Activated CD4-positive, alpha-beta T cell treated with anti-CD3 and anti-CD28 coated beads for 36 hours (primary cell): ENCODE measurements around the gene RTF2. TPM values are rescaled to one million over a fixed set of nuclear protein-coding genes. Genes with fewer than 3 reads are reported as not detected.
A peak's percentile ranks its signal among the peaks of the same experiment; 100 is the strongest.

Source experiments
- ATAC-seq: fragments of 200-7000 bp; cut with Tn5 transposase; one replicate; pipeline ENCODE4 v1.10.0; 2021; ENCODE audit warnings: mild to moderate bottlenecking, moderate library complexity
- CTCF ChIA-PET: fragments of 350-600 bp; sonication (Branson Sonifier 250); formaldehyde crosslinking; loops from one replicate; lab custom pipeline; 2021; ENCODE audit warnings: antibody characterized with exemption; lab: Charles Lee
- POLR2A ChIA-PET: fragments of 350-600 bp; sonication (Branson Sonifier 250); formaldehyde crosslinking; loops from one replicate; lab custom pipeline; 2021; ENCODE audit warnings: antibody characterized with exemption, inconsistent platforms; lab: Charles Lee
- DNase-seq: peaks from one replicate; pipeline ENCODE4 v3.0.0-alpha.2; 2020
- H3K27ac Mint-ChIP-seq: one replicate; pipeline ENCODE4 v1.8.0; 2021; ENCODE audit warnings: mixed read lengths
- H3K27me3 Mint-ChIP-seq: one replicate; pipeline ENCODE4 v1.8.0; 2021; ENCODE audit warnings: mixed read lengths
- H3K36me3 Mint-ChIP-seq: one replicate; pipeline ENCODE4 v1.8.0; 2021; ENCODE audit warnings: low read depth, mixed read lengths
- H3K4me1 Mint-ChIP-seq: one replicate; pipeline ENCODE4 v1.8.0; 2021; ENCODE audit warnings: mixed read lengths
- H3K4me3 Mint-ChIP-seq: one replicate; pipeline ENCODE4 v1.8.0; 2021; ENCODE audit warnings: mild to moderate bottlenecking, moderate library complexity, mixed read lengths
- H3K9me3 Mint-ChIP-seq: one replicate; pipeline ENCODE4 v1.8.0; 2021; ENCODE audit warnings: low read depth, mixed read lengths
- intact Hi-C, 2 experiments: fragments of 100-400 bp; cut with DNase I in 1 of 2; cut with micrococcal nuclease in 1 of 2; formaldehyde crosslinking; loops; one replicate each; pipeline versions ENCODE4 v1.14.2 to v1.15.1; 2022 to 2024; cut with DNase I, micrococcal nuclease
- total RNA-seq, 2 experiments: library from RNA; stranded (reverse); gene quantifications; one replicate each; pipeline ENCODE4 v1.2.3, GENCODE V29; 2021

The RTF2 gene
- total RNA-seq, 2 experiments from 2014 or later = 68.5 to 80.8 TPM

GRCh38 chr20:56453352-56453751 lies 15.1 kb upstream of the RTF2 start:
- Mint-ChIP-seq H3K27me3 (no peaks in the 10 kb centered on the region), H3K27ac (no peak overlapping the region), H3K4me1 (peaks cover 24% of the 10 kb centered on the region), H3K9me3 (no peaks in the 10 kb centered on the region), H3K4me3 (no peak overlapping the region), H3K36me3 (peaks cover 17% of the 10 kb centered on the region)
- ChIA-PET CTCF (no interaction called here), POLR2A (no interaction called here)
- DNase-seq = no peak
- no peak for ATAC-seq
- intact Hi-C loops = loop anchor here in 1 of 2 experiments (5.0 kb wide), 1 partner anchor 36 kb away; no protein-coding TSS in a partner anchor

DNA sequence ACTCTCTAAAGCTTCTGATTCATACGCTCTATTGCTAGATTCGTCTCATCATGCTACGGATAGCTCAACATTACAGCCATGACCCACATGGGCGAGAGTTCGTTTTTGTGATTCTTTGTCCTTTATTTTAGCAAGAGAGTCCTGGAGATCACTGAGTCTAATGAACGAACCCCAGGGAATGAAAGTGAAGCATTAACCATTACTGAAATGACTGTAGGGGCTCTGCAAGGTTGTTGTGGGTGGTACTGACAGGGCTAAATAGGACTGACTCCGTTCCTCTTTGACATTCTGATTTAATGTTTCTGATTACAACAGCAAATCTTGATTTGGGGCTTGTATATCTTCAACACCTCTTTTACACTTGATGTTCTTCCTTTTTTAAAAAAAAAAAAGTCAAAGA lies 13.7 kb upstream of the RTF2 start:
- Mint-ChIP-seq H3K4me1 (peaks cover 24% of the 10 kb centered on the region), H3K27me3 (no peaks in the 10 kb centered on the region), H3K4me3 (no peak overlapping the region), H3K36me3 (peaks cover 19% of the 10 kb centered on the region), H3K27ac (peak overlapping the region; percentile 82), H3K9me3 (no peaks in the 10 kb centered on the region)
- intact Hi-C loops = loop anchor here (1.0 to 5.0 kb wide), 3 partner anchors 14 to 37 kb away; partner anchors contain the start of gene RTF2 (in 1 of the 2)
- POLR2A ChIA-PET = interaction anchor here (0.5 to 1.0 kb wide), 3 partner anchors 13 to 61 kb away, joined by 4 to 7 read pairs (median 4); no protein-coding TSS in a partner anchor
- ATAC-seq (peak; percentile 93), DNase-seq (peak; percentile 37)
- CTCF ChIA-PET = interaction anchor here (0.7 to 1.2 kb wide), 2 partner anchors 17 to 28 kb away, joined by 3 to 4 read pairs; no protein-coding TSS in a partner anchor

- Mint-ChIP-seq H3K4me3 (no peak overlapping the region), H3K36me3 (peaks cover 9% of the 10 kb centered on the region), H3K4me1 (peaks cover 37% of the 10 kb centered on the region), H3K27ac (no peak overlapping the region), H3K27me3 (no peaks in the 10 kb centered on the region), H3K9me3 (no peaks in the 10 kb centered on the region)
- DNase-seq = no peak
- no peak for ATAC-seq
- intact Hi-C loops = no loop called here
- CTCF ChIA-PET = interaction anchor here (0.8 to 1.0 kb wide), 2 partner anchors 8 to 59 kb away, joined by 3 read pairs; no protein-coding TSS in a partner anchor
- POLR2A ChIA-PET = no interaction called here
Observed at GRCh38 chr20:56458206-56458821, 10.1 kb upstream of the RTF2 start.

- DNase-seq (no peak), ATAC-seq (peak; percentile 69)
- ChIA-PET CTCF (interaction anchor here (0.6 to 0.7 kb wide), 2 partner anchors 38 to 40 kb away, joined by 3 to 4 read pairs; no protein-coding TSS in a partner anchor), POLR2A (no interaction called here)
- Mint-ChIP-seq H3K9me3 (no peaks in the 10 kb centered on the region), H3K4me3 (no peak overlapping the region), H3K36me3 (peaks cover 7% of the 10 kb centered on the region), H3K27ac (no peak overlapping the region), H3K27me3 (no peaks in the 10 kb centered on the region), H3K4me1 (peaks cover 25% of the 10 kb centered on the region)
- intact Hi-C loops = no loop called here
Observed at GRCh38 chr20:56460459-56460858, 8.0 kb upstream of the RTF2 start.

GRCh38 chr20:56461576-56461975 lies 6.9 kb upstream of the RTF2 start:
- DNase-seq = no peak
- Mint-ChIP-seq H3K27ac (no peak overlapping the region), H3K27me3 (no peaks in the 10 kb centered on the region), H3K4me3 (no peak overlapping the region), H3K9me3 (no peaks in the 10 kb centered on the region), H3K4me1 (peaks cover 25% of the 10 kb centered on the region), H3K36me3 (peaks cover 7% of the 10 kb centered on the region)
- ChIA-PET CTCF (no interaction called here), POLR2A (no interaction called here)
- ATAC-seq = no peak
- intact Hi-C loops = no loop called here

DNA sequence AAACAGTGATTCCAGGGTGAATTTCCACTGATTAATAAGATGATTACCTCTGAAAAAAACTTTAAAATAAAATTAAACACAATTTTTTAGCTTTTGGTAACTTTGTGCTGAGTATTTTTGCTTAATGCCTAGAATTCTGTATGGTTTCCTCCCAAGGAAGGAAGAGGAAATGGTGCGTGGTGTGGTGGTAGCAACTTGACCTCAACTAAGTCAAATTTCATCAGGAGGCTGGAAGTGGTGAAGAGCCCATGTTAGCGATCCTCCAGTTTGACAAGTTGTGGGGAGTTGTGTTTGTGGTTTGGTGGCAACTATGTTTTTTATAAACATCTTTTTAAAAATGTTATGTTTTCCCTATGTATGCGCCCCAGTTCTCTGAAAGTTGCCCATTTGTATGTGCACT lies 5.0 kb upstream of the RTF2 start:
- ChIA-PET POLR2A (no interaction called here), CTCF (interaction anchor here (0.7 to 1.4 kb wide), 3 partner anchors 22 to 1104 kb away, joined by 3 to 5 read pairs (median 4); partner anchors contain the start of gene AURKA)
- intact Hi-C loops = no loop called here
- Mint-ChIP-seq H3K36me3 (peaks cover 5% of the 10 kb centered on the region), H3K9me3 (no peaks in the 10 kb centered on the region), H3K4me3 (no peak overlapping the region), H3K27me3 (no peaks in the 10 kb centered on the region), H3K27ac (peak overlapping the region; percentile 39), H3K4me1 (peaks cover 26% of the 10 kb centered on the region)
- DNase-seq = no peak
- no peak for ATAC-seq

GRCh38 chr20:56465997-56466396 lies 2.4 kb upstream of the RTF2 start:
- ChIA-PET POLR2A (no interaction called here), CTCF (interaction anchor here (0.9 to 1.9 kb wide), 2 partner anchors 8 to 23 kb away, joined by 3 to 7 read pairs; no protein-coding TSS in a partner anchor)
- Mint-ChIP-seq H3K4me1 (peaks cover 36% of the 10 kb centered on the region), H3K4me3 (no peak overlapping the region), H3K9me3 (no peaks in the 10 kb centered on the region), H3K36me3 (peaks cover 10% of the 10 kb centered on the region), H3K27ac (no peak overlapping the region), H3K27me3 (no peaks in the 10 kb centered on the region)
- ATAC-seq (no peak), DNase-seq (no peak)
- intact Hi-C loops = loop anchor here in 1 of 2 experiments (5.0 kb wide), 1 partner anchor 926 kb away; the partner anchor contains the start of gene RBM38

- intact Hi-C loops = loop anchor here (1.0 to 5.0 kb wide), 8 partner anchors 13 to 924 kb away; partner anchors contain the start of genes AURKA (in 2 of the 2), CSTF1 (in 2 of the 2), CASS4 (in 1 of the 2) and FAM210B (in 1 of the 2)
- ATAC-seq = peak; percentile 24
- H3K27me3 Mint-ChIP-seq = no peaks in the 10 kb centered on the region
- CTCF ChIA-PET = interaction anchor here (0.9 kb wide), 1 partner anchor 67 kb away, joined by 4 read pairs; no protein-coding TSS in a partner anchor
- DNase-seq = no peak
- POLR2A ChIA-PET = interaction anchor here (0.6 to 1.0 kb wide), 3 partner anchors 43 to 109 kb away, joined by 3 read pairs; partner anchors contain the start of genes CASS4 and FAM210B
- peak overlapping the region; percentile 100 for H3K4me3 Mint-ChIP-seq
- peaks cover 13% of the 10 kb centered on the region for H3K36me3 Mint-ChIP-seq
- peaks cover 34% of the 10 kb centered on the region for H3K4me1 Mint-ChIP-seq
- no peaks in the 10 kb centered on the region for H3K9me3 Mint-ChIP-seq
- H3K27ac Mint-ChIP-seq = peak overlapping the region; percentile 100
Observed at GRCh38 chr20:56467968-56468315, 485 bp upstream of the RTF2 start.

DNA sequence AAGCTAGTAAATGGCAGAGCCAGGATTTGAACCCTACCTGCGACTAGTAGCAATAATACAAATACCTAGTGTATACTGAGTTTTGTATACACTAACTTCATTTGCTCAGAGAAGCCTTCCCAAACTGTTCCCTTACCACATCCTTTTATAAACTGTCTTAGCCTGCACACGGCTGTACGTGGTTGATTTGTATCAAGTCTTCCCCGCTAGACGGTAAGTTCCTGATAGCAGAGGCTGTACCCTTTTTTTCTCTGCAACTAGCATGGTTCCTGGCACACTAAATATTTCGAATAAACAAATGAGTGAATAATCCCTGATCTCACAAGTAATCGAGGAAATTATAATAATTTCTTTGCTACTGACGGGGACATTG lies 636 bp downstream of the RTF2 start:
- CTCF ChIA-PET = interaction anchor here (0.6 to 1.4 kb wide), 3 partner anchors 51 to 67 kb away, joined by 4 read pairs; no protein-coding TSS in a partner anchor
- Mint-ChIP-seq H3K4me3 (peak overlapping the region; percentile 100), H3K27me3 (no peaks in the 10 kb centered on the region), H3K4me1 (peaks cover 24% of the 10 kb centered on the region), H3K9me3 (no peaks in the 10 kb centered on the region), H3K27ac (peak overlapping the region; percentile 100), H3K36me3 (peaks cover 23% of the 10 kb centered on the region)
- intact Hi-C loops = loop anchor here in 1 of 2 experiments (5.0 kb wide), 1 partner anchor 923 kb away; the partner anchor contains the start of gene RBM38
- no peak for ATAC-seq
- POLR2A ChIA-PET = interaction anchor here (0.6 to 1.5 kb wide), 3 partner anchors 57 to 110 kb away, joined by 3 read pairs; partner anchors contain the start of genes CASS4 and FAM210B
- no peak for DNase-seq

GRCh38 chr20:56483970-56484369 lies 15.5 kb downstream of the RTF2 start:
- Mint-ChIP-seq H3K4me1 (peaks cover 28% of the 10 kb centered on the region), H3K4me3 (peak overlapping the region; percentile 15), H3K36me3 (peaks cover 66% of the 10 kb centered on the region), H3K9me3 (no peaks in the 10 kb centered on the region), H3K27ac (peak overlapping the region; percentile 75), H3K27me3 (no peaks in the 10 kb centered on the region)
- ATAC-seq (no peak), DNase-seq (no peak)
- CTCF ChIA-PET = no interaction called here
- intact Hi-C loops = no loop called here
- POLR2A ChIA-PET = no interaction called here

DNA sequence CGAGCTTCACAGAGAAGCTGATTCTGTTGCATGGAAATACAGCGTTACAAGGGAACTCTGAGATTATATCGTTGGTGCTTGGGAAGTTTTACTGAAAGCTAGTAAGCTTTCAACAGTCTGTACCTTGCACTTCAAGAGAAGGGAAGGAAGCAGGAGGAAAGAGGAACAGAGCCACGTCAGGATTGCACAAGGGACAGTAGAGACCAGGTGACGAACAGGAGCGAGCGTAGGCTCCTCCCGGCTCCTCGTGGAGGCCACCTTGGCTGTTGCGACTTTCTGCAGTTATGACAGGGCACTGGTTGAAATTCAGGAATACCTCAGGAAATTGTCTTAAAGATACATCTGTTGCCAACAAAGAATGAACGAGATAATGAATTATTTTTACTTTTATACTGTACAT lies 18.8 kb downstream of the RTF2 start:
- CTCF ChIA-PET = interaction anchor here (0.6 kb wide), 1 partner anchor 16 kb away, joined by 3 read pairs; no protein-coding TSS in a partner anchor
- H3K4me3 Mint-ChIP-seq = no peak overlapping the region
- peaks cover 26% of the 10 kb centered on the region for H3K4me1 Mint-ChIP-seq
- DNase-seq = no peak
- no peak overlapping the region for H3K27ac Mint-ChIP-seq
- intact Hi-C loops = no loop called here
- POLR2A ChIA-PET = no interaction called here
- no peaks in the 10 kb centered on the region for H3K27me3 Mint-ChIP-seq
- H3K9me3 Mint-ChIP-seq = no peaks in the 10 kb centered on the region
- H3K36me3 Mint-ChIP-seq = peaks cover 61% of the 10 kb centered on the region
- no peak for ATAC-seq
